Measurements from ENCODE around the gene SLC25A12. TPM values are rescaled to one million over a fixed set of nuclear protein-coding genes. Genes with fewer than 3 reads are reported as not detected.
A peak's percentile ranks its signal among the peaks of the same experiment; 100 is the strongest.

Gene SLC25A12
- total and polyA plus RNA-seq, 7 donors = 12.0 to 77.8 (median 53.5) TPM

DNA sequence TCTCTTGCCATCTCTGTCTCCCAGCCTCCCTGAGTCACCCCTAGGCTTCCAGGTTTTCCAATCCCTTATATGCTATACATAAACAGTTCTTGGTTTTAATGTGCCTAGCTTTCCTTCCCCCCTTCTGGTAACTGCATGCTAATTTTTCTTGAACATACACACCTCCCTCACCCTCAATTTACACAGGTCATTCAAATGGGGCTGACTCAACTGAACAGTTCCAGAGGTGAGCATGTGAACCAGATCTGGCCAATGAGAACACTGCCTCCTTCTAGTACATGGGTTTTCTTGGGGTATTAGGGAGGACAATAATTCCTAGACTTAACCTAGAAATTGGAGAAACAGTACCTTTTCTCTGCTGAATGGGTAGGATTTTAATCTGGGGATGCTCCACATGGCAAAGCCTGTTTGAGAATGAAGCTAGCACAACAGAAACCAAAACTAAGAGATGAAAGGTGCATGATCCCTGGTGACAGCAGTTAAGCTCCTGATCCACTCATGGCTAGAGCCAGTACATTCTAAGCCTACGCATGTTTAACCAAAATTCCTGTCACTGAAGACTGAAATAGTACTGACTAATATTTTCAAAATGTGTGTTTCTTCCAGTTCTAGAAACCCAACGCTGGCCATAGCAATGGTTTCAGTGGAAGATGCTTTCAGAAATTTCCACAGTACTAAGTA lies 11.8 kb downstream of the SLC25A12 start:
- intact Hi-C loops (cut with DNase I) = no loop called here
- DNase-seq = no peak
- TF ChIP-seq EP300 (IDR thresholded peaks at IDR 0.05) (no peak), POLR2AphosphoS5 (IDR thresholded peaks at IDR 0.05) (no peak), POLR2A (IDR thresholded peaks at IDR 0.05) (no peak)
- Histone ChIP-seq H3K27me3 (no peaks in the 10 kb centered on the region), H3K27ac (peak overlapping the region in 3 of 4 donors; percentile 27 to 48 (median 38)), H3K36me3 (no peaks in the 10 kb centered on the region), H3K4me1 (peaks cover 0 to 38% (median 29%) of the 10 kb centered on the region in 4 donors), H3K4me3 (no peak overlapping the region), H3K9me3 (no peaks in the 10 kb centered on the region)
- 92 to 93% methylated on average over 2 of the region's 2 CpGs for WGBS, 2 donors

DNA sequence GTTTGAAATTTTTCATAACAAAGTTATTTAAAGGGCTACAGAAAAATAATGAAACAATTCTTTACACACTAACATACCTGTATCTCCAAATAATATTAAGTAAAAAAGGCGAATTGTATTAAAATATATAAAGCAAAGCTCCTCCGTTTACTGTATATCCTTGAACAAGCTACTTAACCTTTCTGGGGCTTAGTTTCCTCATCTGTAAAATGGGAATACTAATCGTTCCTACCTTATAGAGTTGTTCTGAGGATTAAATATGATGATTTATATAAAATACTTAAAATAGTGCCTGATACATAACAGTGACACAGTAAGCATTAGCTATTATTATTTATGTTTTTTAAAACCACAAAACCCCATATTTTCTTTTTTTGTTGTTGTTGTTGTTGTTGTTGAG lies 13.3 kb downstream of the SLC25A12 start:
- TF ChIP-seq EP300 (IDR thresholded peaks at IDR 0.05) = no peak
- no peak for TF ChIP-seq POLR2A (IDR thresholded peaks at IDR 0.05)
- TF ChIP-seq, protein P1, sequence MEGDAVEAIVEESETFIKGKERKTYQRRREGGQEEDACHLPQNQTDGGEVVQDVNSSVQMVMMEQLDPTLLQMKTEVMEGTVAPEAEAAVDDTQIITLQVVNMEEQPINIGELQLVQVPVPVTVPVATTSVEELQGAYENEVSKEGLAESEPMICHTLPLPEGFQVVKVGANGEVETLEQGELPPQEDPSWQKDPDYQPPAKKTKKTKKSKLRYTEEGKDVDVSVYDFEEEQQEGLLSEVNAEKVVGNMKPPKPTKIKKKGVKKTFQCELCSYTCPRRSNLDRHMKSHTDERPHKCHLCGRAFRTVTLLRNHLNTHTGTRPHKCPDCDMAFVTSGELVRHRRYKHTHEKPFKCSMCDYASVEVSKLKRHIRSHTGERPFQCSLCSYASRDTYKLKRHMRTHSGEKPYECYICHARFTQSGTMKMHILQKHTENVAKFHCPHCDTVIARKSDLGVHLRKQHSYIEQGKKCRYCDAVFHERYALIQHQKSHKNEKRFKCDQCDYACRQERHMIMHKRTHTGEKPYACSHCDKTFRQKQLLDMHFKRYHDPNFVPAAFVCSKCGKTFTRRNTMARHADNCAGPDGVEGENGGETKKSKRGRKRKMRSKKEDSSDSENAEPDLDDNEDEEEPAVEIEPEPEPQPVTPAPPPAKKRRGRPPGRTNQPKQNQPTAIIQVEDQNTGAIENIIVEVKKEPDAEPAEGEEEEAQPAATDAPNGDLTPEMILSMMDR (IDR thresholded peaks at IDR 0.05) = no peak
- Histone ChIP-seq H3K4me3 (no peak overlapping the region), H3K9me3 (no peaks in the 10 kb centered on the region), H3K4me1 (peaks cover 0 to 52% (median 31%) of the 10 kb centered on the region in 4 donors), H3K36me3 (no peaks in the 10 kb centered on the region), H3K27ac (peak overlapping the region in 2 of 4 donors; percentile 64 to 79), H3K27me3 (no peaks in the 10 kb centered on the region)
- 96 to 97% methylated on average over 3 of the region's 3 CpGs for WGBS, 2 donors
- intact Hi-C loops (cut with DNase I) = no loop called here
- DNase-seq = no peak

DNA sequence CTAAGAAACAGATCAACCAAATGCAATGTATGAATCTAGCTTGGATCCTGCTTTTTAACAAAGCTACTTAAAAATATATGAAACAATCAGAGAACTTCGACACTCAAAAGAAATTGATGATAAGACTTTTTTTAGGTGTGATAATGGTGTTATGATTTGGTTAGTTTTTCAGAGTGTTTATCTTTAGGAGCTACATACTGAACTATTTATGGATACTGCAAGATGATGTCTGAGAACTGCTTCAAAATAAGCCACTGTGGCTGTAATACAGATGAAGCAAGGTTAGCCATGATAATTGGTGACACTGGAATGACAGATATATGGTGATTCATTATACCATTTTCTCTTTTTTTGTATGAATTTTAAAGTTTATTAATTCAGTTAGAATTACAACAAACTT lies 14.2 kb downstream of the SLC25A12 start:
- no peaks in the 10 kb centered on the region for H3K36me3 ChIP-seq
- peak overlapping the region; percentile 56 to 79 (median 71) for H3K27ac ChIP-seq
- TF ChIP-seq, protein P1 (IDR thresholded peaks at IDR 0.05) = no peak
- no peak for TF ChIP-seq POLR2AphosphoS5 (IDR thresholded peaks at IDR 0.05)
- no peak for TF ChIP-seq POLR2A (IDR thresholded peaks at IDR 0.05)
- no peak for TF ChIP-seq EP300 (IDR thresholded peaks at IDR 0.05)
- intact Hi-C loops (cut with DNase I) = no loop called here
- DNase-seq = no peak
- H3K27me3 ChIP-seq = no peaks in the 10 kb centered on the region
- H3K4me3 ChIP-seq = no peak overlapping the region
- H3K4me1 ChIP-seq = peaks cover 0 to 52% (median 31%) of the 10 kb centered on the region in 4 donors
- WGBS, 2 donors = 93 to 94% methylated on average over 1 of the region's 1 CpG
- peaks cover 0 to 2% (median 0%) of the 10 kb centered on the region in 4 donors for H3K9me3 ChIP-seq

DNA sequence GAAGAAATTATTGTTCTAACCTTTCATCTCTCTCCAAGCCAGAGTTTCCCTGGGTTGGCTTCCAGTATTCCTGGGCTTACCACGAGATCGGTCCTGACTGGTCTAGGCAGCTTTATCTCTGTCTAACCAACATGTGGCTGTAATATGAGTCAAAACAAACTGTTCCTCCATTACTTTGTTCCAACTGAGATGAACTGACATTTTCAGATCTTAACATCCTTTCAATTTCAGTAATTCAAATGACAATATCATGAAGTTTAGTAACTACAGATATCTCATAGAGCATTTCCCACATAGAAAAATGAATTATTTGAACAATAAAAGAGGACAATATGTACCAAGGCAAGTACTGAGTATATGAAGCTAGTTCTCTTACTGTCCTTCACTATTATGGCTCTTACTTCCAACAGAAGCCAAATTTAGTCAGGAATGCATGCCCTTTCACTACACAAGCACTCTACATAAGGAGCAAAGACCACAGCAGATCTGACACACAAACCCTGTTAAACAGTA lies 15.5 kb downstream of the SLC25A12 start:
- DNase-seq = no peak
- Histone ChIP-seq H3K9me3 (peaks cover 0 to 2% (median 0%) of the 10 kb centered on the region in 4 donors), H3K27ac (peak overlapping the region; percentile 56 to 79 (median 71)), H3K36me3 (no peaks in the 10 kb centered on the region), H3K4me1 (peaks cover 0 to 52% (median 31%) of the 10 kb centered on the region in 4 donors), H3K27me3 (no peaks in the 10 kb centered on the region), H3K4me3 (no peak overlapping the region)
- intact Hi-C loops (cut with DNase I) = no loop called here
- WGBS, 2 donors = 59 to 76% methylated on average over 2 of the region's 2 CpGs
- no peak for TF ChIP-seq POLR2A (IDR thresholded peaks at IDR 0.05)
- TF ChIP-seq POLR2AphosphoS5 (IDR thresholded peaks at IDR 0.05) = peak in 1 of 4 donors; percentile 12

DNA sequence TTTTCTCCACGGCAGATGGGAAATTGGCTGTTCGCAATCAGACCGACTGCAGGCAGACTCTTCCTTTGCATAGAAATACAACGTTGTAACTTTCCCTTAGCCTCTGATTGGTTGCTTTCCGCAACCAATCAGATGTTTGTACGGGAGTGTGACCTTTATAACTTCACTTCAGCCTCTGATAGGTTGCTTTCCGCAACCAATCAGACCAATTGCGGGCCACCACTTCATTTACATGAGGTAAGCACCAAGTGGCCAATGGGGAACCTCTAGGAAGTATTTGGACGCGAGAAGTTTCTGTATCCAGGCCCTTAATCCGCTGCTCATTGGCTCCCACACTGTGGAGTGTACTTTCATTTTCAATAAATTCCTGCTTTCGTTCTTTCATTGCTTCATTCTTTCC lies 19.1 kb downstream of the SLC25A12 start:
- 89 to 94% methylated on average over 12 of the region's 12 CpGs for WGBS, 2 donors
- H3K27ac ChIP-seq = peak overlapping the region in 2 of 4 donors; percentile 64 to 79
- H3K9me3 ChIP-seq = peaks cover 0 to 2% (median 0%) of the 10 kb centered on the region in 4 donors
- no peak overlapping the region for H3K4me3 ChIP-seq
- H3K4me1 ChIP-seq = peaks cover 0 to 42% (median 23%) of the 10 kb centered on the region in 4 donors
- intact Hi-C loops (cut with DNase I) = no loop called here
- no peak for TF ChIP-seq POLR2A (IDR thresholded peaks at IDR 0.05)
- TF ChIP-seq EP300 (IDR thresholded peaks at IDR 0.05) = no peak
- no peak for TF ChIP-seq POLR2AphosphoS5 (IDR thresholded peaks at IDR 0.05)
- TF ChIP-seq, protein P1 (IDR thresholded peaks at IDR 0.05) = no peak
- no peaks in the 10 kb centered on the region for H3K27me3 ChIP-seq
- no peak for DNase-seq
- no peaks in the 10 kb centered on the region for H3K36me3 ChIP-seq

All from sigmoid colon (tissue), 7 donors.